Tibial artery (tissue), 4 donors: Measurements from ENCODE around the gene ANKRD9.

ENCODE experiments used
- DNase-seq, 2 donors: peaks; one replicate each; pipeline ENCODE4 v3.0.0-alpha.2; 2019
- H3K27ac ChIP-seq, 2 donors: fragments of 200-600 bp; sonication (generic) in 1 of 2; 1 replicate in 1 of 2; 2 replicates in 1 of 2; pipeline ENCODE4 v1.5.1; 2018 to 2019; ENCODE audit warnings: mild to moderate bottlenecking in 1 of 2
- H3K27me3 ChIP-seq, 2 donors: fragments of 200-600 bp; sonication (generic) in 1 of 2; one replicate each; pipeline versions ENCODE4 v1.5.1 to v1.6.0; 2016 to 2019
- H3K36me3 ChIP-seq, 3 donors: fragments of 200-600 bp; sonication (generic) in 2 of 3; one replicate each; pipeline ENCODE4 v1.5.1; 2016 to 2019; ENCODE audit warnings: mild to moderate bottlenecking in 2 of 3
- H3K4me1 ChIP-seq, 4 donors: fragments of 200-600 bp; sonication (generic) in 2 of 4; 1 replicate in 3 of 4; 2 replicates in 1 of 4; pipeline ENCODE4 v1.5.1; 2016 to 2019
- H3K4me3 ChIP-seq, 2 donors: fragments of 200-600 bp; sonication (generic) in 1 of 2; 1 replicate in 1 of 2; 2 replicates in 1 of 2; pipeline ENCODE4 v1.5.1; 2018 to 2019; ENCODE audit warnings: mild to moderate bottlenecking in 2 of 2
- H3K9me3 ChIP-seq, 3 donors: fragments of 200-600 bp; sonication (generic) in 1 of 3; one replicate each; pipeline ENCODE4 v1.5.1; 2016 to 2019
- CTCF ChIP-seq, 2 experiments: fragments of 200-600 bp in 1 of 2; fragments of 450-650 bp in 1 of 2; IDR thresholded peaks; one replicate each; pipeline ENCODE4 v1.5.1; 2017 to 2019; ENCODE audit warnings: antibody characterized with exemption in 2 of 2, mild to moderate bottlenecking in 1 of 2, moderate library complexity in 1 of 2
- intact Hi-C: fragments of 100-400 bp; cut with DNase I; formaldehyde crosslinking; loops from one replicate; pipeline ENCODE4 v1.15.0; 2023; ENCODE audit warnings: low total_unique reads

Gene ANKRD9

GRCh38 chr14:102491366-102491765, 18.2 kb downstream of the ANKRD9 start:
- no peaks in the 10 kb centered on the region for H3K27me3 ChIP-seq
- TF ChIP-seq CTCF (IDR thresholded peaks at IDR 0.05): no peak
- peaks cover 0 to 14% (median 0%) of the 10 kb centered on the region in 3 donors for H3K36me3 ChIP-seq
- no peak for DNase-seq
- intact Hi-C loops: no loop called here
- H3K9me3 ChIP-seq: no peaks in the 10 kb centered on the region
- no peak overlapping the region for H3K4me3 ChIP-seq
- no peak overlapping the region for H3K27ac ChIP-seq
- H3K4me1 ChIP-seq: peaks cover 0 to 13% (median 8%) of the 10 kb centered on the region in 4 donors

GRCh38 chr14:102490456-102490855, 19.1 kb downstream of the ANKRD9 start:
- Histone ChIP-seq H3K36me3 (peaks cover 0 to 8% (median 0%) of the 10 kb centered on the region in 3 donors), H3K4me1 (peaks cover 0 to 13% (median 8%) of the 10 kb centered on the region in 4 donors), H3K27me3 (no peaks in the 10 kb centered on the region), H3K9me3 (no peaks in the 10 kb centered on the region), H3K4me3 (no peak overlapping the region), H3K27ac (no peak overlapping the region)
- intact Hi-C loops: no loop called here
- no peak for TF ChIP-seq CTCF (IDR thresholded peaks at IDR 0.05)
- peak in 1 of 2 donors; percentile 48 for DNase-seq

GRCh38 chr14:102487204-102487577, 22.4 kb downstream of the ANKRD9 start:
- DNase-seq: peak in 1 of 2 donors; percentile 58
- Histone ChIP-seq H3K4me1 (peaks cover 0 to 13% (median 8%) of the 10 kb centered on the region in 4 donors), H3K27ac (peak overlapping the region; percentile 50 to 60), H3K27me3 (no peaks in the 10 kb centered on the region), H3K9me3 (no peaks in the 10 kb centered on the region), H3K4me3 (peak overlapping the region in 1 of 2 donors; percentile 1), H3K36me3 (peaks cover 0 to 3% (median 3%) of the 10 kb centered on the region in 3 donors)
- TF ChIP-seq CTCF (IDR thresholded peaks at IDR 0.05): no peak
- intact Hi-C loops: no loop called here

GRCh38 chr14:102486513-102487203, 22.9 kb downstream of the ANKRD9 start:
- H3K9me3 ChIP-seq: no peaks in the 10 kb centered on the region
- peak overlapping the region in 1 of 2 donors; percentile 1 for H3K4me3 ChIP-seq
- no peaks in the 10 kb centered on the region for H3K27me3 ChIP-seq
- peaks cover 0 to 13% (median 8%) of the 10 kb centered on the region in 4 donors for H3K4me1 ChIP-seq
- peaks cover 0 to 9% (median 7%) of the 10 kb centered on the region in 3 donors for H3K36me3 ChIP-seq
- DNase-seq: peak in 1 of 2 donors; percentile 53
- intact Hi-C loops: no loop called here
- TF ChIP-seq CTCF (IDR thresholded peaks at IDR 0.05): no peak
- peak overlapping the region; percentile 50 to 60 for H3K27ac ChIP-seq

- H3K4me1 ChIP-seq: peaks cover 0 to 13% (median 8%) of the 10 kb centered on the region in 4 donors
- intact Hi-C loops: no loop called here
- DNase-seq: no peak
- peaks cover 0 to 12% (median 7%) of the 10 kb centered on the region in 3 donors for H3K36me3 ChIP-seq
- H3K9me3 ChIP-seq: no peaks in the 10 kb centered on the region
- no peak for TF ChIP-seq CTCF (IDR thresholded peaks at IDR 0.05)
- H3K27ac ChIP-seq: no peak overlapping the region
- H3K27me3 ChIP-seq: no peaks in the 10 kb centered on the region
- H3K4me3 ChIP-seq: no peak overlapping the region
Observed at GRCh38 chr14:102485693-102486512, 23.7 kb downstream of the ANKRD9 start.
